Stimulated activated CD8-positive, alpha-beta memory T cell treated with anti-CD3 and anti-CD28 coated beads, Interleukin-15, amount 100 ng/mL, for 24 hours (primary cell): ENCODE measurements around the gene THRAP3.
"Not testable (repeated sequence)": the region's sequence is repeated elsewhere in the genome, so short reads cannot be mapped to it uniquely, and the experiment has no call there.

Experiments
- DNase-seq: peaks from one replicate; pipeline ENCODE4 v3.0.0-alpha.2; 2020; ENCODE audit warnings: low read depth

The THRAP3 gene

GRCh38 chr1:36247538-36247937, 23.3 kb downstream of the THRAP3 start:
- DNase-seq = no peak

- no peak for DNase-seq
Measured at GRCh38 chr1:36248250-36248894, 24.1 kb downstream of the THRAP3 start.

- no peak for DNase-seq
Measured at GRCh38 chr1:36251794-36252481, 27.7 kb downstream of the THRAP3 start.

- DNase-seq = not testable (repeated sequence)
Measured at GRCh38 chr1:36252482-36252824, 28.2 kb downstream of the THRAP3 start.

- no peak for DNase-seq
Measured at GRCh38 chr1:36253161-36253862, 29.1 kb downstream of the THRAP3 start.

GRCh38 chr1:36256558-36257374, 32.5 kb downstream of the THRAP3 start:
- DNase-seq = no peak

- DNase-seq = no peak
Measured at GRCh38 chr1:36257375-36257767, 33.1 kb downstream of the THRAP3 start.

- no peak for DNase-seq
Measured at GRCh38 chr1:36258960-36259344, 34.7 kb downstream of the THRAP3 start.

- no peak for DNase-seq
Measured at GRCh38 chr1:36268981-36269380, 44.7 kb downstream of the THRAP3 start.

- no peak for DNase-seq
Measured at GRCh38 chr1:36269408-36269838, 45.2 kb downstream of the THRAP3 start.

- no peak for DNase-seq
Measured at GRCh38 chr1:36273024-36273423, 48.8 kb downstream of the THRAP3 start.

GRCh38 chr1:36274201-36274600, 50.0 kb downstream of the THRAP3 start:
- no peak for DNase-seq

GRCh38 chr1:36276688-36277087, 52.4 kb downstream of the THRAP3 start:
- no peak for DNase-seq

GRCh38 chr1:36279110-36279788, 55.0 kb downstream of the THRAP3 start:
- no peak for DNase-seq

- no peak for DNase-seq
Measured at GRCh38 chr1:36279789-36280296, 55.6 kb downstream of the THRAP3 start.

- no peak for DNase-seq
Measured at GRCh38 chr1:36284061-36284460, 59.8 kb downstream of the THRAP3 start.

- DNase-seq = no peak
Measured at GRCh38 chr1:36284517-36284916, 60.3 kb downstream of the THRAP3 start.

GRCh38 chr1:36285443-36286101, 61.3 kb downstream of the THRAP3 start:
- DNase-seq = no peak

- no peak for DNase-seq
Measured at GRCh38 chr1:36286802-36287201, 62.6 kb downstream of the THRAP3 start.

GRCh38 chr1:36287595-36287994, 63.4 kb downstream of the THRAP3 start:
- no peak for DNase-seq

GRCh38 chr1:36295390-36295789, 71.1 kb downstream of the THRAP3 start:
- no peak for DNase-seq
